GM12892 (cell line): Measurements from ENCODE around the gene ABI3.

ENCODE experiments used
- POLR2AphosphoS5 ChIP-seq: IDR thresholded peaks from 2 replicates; pipeline ENCODE4 v1.6.1; 2011; ENCODE audit warnings: low read depth, low read length, control low read depth
- TAF1 ChIP-seq: IDR thresholded peaks from 2 replicates; pipeline ENCODE4 v1.6.1; 2011; ENCODE audit warnings: low read depth, mild to moderate bottlenecking, control low read depth, low read length, borderline replicate concordance

- TF ChIP-seq POLR2AphosphoS5 (no peak), TAF1 (no peak)
Measured at GRCh38 chr17:49187301-49187700, 23.2 kb upstream of the ABI3 start.
